HepG2 (cell line): Measurements from ENCODE around the gene ZNF644.

ENCODE experiments used
- SUZ12 ChIP-seq: fragments of 150-350 bp; IDR thresholded peaks from 2 replicates; pipeline ENCODE4 v1.6.1; 2014; ENCODE audit warnings: low read depth, low read length
- TF ChIP-seq, protein P1 (sequence below): sonication (generic); formaldehyde crosslinking; IDR thresholded peaks from 2 replicates; pipeline ENCODE4 v1.4.0; 2020; ENCODE audit warnings: low read depth, mild to moderate bottlenecking, missing genetic modification reagents

GRCh38 chr1:91005285-91005684 is 16.6 kb downstream of the ZNF644 start:
- TF ChIP-seq, protein P1, sequence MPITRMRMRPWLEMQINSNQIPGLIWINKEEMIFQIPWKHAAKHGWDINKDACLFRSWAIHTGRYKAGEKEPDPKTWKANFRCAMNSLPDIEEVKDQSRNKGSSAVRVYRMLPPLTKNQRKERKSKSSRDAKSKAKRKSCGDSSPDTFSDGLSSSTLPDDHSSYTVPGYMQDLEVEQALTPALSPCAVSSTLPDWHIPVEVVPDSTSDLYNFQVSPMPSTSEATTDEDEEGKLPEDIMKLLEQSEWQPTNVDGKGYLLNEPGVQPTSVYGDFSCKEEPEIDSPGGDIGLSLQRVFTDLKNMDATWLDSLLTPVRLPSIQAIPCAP (CRISPR knock-in tag), result no peak
- no peak for TF ChIP-seq SUZ12
